GM19452 (cell line): ENCODE measurements around the gene MCC.

Source experiments
- ATAC-seq: cut with Tn5 transposase; IDR thresholded peaks from one replicate; pipeline ENCODE4 v1.9.1; 2021; ENCODE audit not compliant: unreplicated experiment

MCC gene

GRCh38 chr5:113253037-113253436 is 235.2 kb downstream of the MCC start:
- no peak for ATAC-seq

- ATAC-seq = no peak
Measured at GRCh38 chr5:113252066-113252465, 236.2 kb downstream of the MCC start.

- ATAC-seq = no peak
Measured at GRCh38 chr5:113250341-113250953, 237.8 kb downstream of the MCC start.

GRCh38 chr5:113249206-113249605 is 239.0 kb downstream of the MCC start:
- no peak for ATAC-seq

DNA sequence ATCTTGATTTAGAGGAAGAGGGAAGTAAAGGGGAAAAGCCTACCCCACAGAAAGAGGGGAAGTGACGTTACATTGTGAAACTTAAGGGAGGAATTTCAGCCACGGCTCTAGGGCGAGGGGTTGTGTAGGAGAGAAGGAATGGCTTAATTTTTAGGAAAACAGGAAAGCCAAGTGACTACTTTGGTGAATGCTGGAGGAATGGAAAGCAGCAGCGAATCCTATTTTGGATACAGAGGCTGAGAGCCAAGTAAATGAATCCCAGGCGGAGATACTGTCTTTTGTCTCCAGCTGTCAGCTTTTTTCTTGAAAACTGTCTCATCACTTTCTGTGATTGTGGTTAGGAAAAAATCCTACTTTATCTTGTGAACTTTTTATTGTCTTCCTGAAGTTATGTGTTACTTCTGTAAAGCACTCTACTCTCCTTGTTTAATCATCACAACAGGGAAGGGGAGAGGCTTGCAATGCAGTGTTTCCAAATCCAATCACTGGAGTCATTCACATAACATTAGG is 241.8 kb downstream of the MCC start:
- no peak for ATAC-seq

- peak; percentile 70 for ATAC-seq
Measured at GRCh38 chr5:113245427-113246225, 242.6 kb downstream of the MCC start.

DNA sequence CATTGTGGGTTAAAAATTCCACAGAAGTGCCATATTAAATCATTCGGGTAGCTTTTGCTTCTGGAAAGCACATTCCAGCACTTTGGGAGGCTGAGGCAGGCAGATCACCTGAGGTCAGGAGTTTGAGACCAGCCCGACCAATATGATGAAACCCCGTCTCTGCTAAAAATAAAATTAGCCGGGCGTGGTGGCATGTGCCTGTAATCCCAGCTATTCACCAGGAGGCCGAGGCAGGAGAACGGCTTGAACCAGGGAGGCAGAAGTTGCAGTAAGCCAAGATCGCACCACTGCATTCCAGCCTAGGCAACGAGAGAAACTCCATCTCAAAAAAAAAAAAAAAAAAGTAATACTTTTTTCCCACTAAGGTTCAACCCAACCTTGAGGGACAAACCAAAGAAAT is 243.3 kb downstream of the MCC start:
- ATAC-seq = no peak

GRCh38 chr5:113243349-113243664 is 244.9 kb downstream of the MCC start:
- no peak for ATAC-seq

DNA sequence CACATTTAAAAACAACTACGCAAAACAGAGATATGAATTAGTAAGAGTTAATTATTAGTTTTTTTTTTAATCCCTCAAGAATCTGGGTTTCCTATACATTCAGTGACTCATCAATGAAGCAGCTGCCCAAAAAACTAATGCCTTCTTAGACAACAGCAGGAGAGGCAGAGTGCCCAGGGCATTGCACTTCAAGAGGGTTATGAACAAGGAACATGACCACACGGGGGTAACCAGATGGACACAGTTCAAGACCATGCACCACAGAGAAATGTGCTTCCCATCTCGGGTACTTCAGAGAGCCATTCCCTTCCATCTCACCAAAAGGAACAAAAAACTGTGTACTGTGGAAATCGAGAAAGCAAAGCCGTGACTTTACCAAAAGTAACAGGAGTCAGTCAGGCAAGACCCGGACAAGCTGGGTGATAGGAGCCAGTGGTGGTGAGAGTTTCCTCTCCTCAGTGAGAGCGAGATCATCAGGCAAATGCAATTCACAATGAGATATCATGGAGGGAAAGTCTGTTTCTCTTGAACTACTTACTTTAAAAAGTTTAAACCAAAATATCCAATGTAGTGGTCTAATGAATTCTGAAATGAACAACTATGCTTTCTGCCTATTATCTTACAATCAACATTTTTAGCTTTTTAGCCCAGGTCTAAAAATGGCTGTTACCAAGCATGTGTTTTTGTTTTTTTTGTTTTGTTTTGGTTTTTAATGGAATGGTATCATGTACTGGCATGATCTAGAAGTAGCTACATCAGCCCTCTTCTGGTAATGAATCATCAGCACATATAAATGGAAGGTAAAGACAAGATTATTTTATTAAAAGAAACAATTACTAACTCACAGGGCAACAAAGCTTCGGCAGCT is 245.5 kb downstream of the MCC start:
- ATAC-seq = no peak

DNA sequence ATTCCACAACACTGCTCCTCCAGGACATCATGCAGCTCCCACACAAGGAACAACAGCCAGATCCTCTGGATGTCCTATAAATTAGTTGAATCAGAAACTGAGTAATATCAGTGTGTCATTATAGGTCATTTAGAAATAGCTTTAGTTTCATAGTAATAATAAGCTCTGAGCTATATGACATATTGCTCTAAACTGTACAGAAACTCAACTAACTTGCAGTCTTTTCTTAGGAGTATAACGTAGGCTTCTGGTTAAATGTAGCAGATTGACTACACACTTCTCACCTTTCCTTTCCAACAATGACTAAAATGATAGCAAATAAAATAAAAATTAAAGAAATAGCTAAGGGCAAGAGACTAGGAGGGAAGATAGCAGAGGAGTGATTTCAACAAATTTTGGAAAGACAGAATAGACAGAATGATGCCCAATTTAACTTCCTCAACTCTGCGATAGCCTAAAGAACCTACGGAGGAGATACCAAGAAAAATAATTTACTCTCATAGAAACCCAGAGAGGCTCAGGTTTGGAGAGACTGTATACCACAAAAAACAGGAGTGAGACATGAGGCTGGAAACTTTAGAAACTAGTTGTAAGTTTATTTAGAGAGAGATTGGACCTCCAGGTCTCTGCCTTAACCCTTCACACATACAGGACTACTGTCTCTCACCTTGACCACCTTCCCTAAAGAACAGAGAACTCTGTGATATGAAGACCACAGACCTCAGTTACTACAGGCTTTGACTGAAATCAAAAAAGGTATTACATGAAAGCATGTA is 247.1 kb downstream of the MCC start:
- no peak for ATAC-seq

DNA sequence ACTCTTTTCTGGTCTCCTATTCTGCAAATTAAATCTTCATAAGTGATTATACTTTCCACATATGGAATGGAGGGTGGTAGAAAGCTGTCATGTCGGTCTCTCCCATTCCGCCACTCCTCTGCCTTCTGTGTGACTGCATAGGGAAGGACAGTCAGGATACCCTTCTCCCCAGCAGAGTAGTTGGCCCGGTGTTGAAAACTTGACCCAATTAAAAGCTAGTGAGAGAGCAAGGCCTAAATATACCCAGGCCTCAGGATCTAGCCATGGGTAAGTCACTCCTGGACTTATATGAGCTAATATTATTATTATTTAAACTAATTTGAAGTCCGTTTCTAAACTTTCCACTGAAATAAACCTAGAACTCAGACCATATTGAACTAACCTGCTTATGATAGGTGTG is 248.2 kb downstream of the MCC start:
- ATAC-seq = no peak

- ATAC-seq = no peak
Measured at GRCh38 chr5:113237893-113238292, 250.4 kb downstream of the MCC start.

DNA sequence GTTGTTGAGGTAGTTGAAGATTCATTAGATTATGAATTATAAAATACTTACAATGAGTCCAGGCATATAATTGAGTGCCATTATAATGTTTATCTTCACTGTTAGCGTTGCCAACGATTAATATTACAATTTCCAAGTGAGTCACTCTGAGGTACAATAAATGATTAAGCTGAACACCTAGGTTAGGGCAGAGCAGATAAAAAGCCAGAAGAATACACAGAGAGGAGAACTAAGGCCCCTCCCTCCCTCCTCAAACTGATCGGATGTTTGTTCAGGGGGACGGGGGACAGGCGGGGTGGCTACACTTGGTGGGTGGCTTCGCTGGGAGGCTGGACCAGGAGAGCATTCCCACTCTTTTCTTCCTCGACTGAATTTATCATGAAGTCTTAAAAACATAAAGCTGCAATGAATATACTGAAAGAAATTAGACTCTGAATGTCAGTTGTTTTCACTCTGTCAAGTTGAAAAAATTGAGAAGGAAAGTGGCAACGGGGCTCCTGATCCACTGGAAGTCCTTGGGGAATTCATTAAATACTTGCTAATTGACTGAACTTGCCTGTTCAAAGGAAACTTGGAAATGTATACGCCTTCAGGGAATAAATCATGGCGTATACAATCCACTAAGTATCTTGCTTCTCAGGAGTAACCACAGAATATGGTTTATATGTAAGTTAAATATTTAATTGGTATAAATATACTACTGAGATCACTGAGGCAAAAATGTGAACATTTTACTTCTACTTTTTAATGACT is 251.5 kb downstream of the MCC start:
- ATAC-seq = no peak

DNA sequence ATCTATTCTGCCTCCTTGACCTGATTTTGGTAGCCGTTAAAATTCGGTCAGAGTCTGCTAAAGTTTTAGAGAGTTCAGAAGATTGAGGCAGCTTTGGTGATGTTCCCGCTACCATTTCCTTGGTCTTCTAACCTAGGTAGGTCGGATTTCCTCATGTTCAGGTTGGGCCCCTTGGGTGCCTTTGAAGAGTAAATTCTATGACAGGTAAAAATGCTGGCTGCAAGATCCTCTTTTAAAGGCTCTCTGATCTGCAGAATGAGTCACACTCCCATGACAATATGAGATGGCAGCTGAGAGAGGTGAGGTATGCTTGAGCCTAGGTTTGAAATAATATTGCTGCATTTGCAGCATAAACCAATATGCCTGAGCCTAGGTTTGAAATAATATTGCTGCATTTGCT is 252.4 kb downstream of the MCC start:
- ATAC-seq = no peak

GRCh38 chr5:113234546-113234945 is 253.7 kb downstream of the MCC start:
- ATAC-seq = no peak

- ATAC-seq = no peak
Measured at GRCh38 chr5:113233606-113234005, 254.6 kb downstream of the MCC start.

- ATAC-seq = no peak
Measured at GRCh38 chr5:113232667-113233066, 255.6 kb downstream of the MCC start.

GRCh38 chr5:113232221-113232620 is 256.0 kb downstream of the MCC start:
- no peak for ATAC-seq

GRCh38 chr5:113231653-113232000 is 256.6 kb downstream of the MCC start:
- ATAC-seq = no peak
